Measurements from ENCODE around the gene FOXP1.

- TF ChIP-seq EZH2phosphoT487 (IDR thresholded peaks at IDR 0.05; ENCODE audit: insufficient read depth, low read depth), result no peak
- TF ChIP-seq EZH2 (IDR thresholded peaks at IDR 0.05; ENCODE audit: insufficient read depth, poor library complexity, severe bottlenecking), result no peak
Measured at GRCh38 chr3:71566776-71567175, 16.8 kb downstream of the FOXP1 start.
